NOMO-1 treated with DMSO at 0.1 percent for 48 hours (cell line): ENCODE measurements around the gene PCDHGA5.
A peak's percentile ranks its signal among the peaks of the same experiment; 100 is the strongest.
"Not testable (repeated sequence)": the region's sequence is repeated elsewhere in the genome, so short reads cannot be mapped to it uniquely, and the experiment has no call there.

Experiments used
- DNase-seq: peaks from one replicate; lab custom pipeline; 2025; ENCODE audit not compliant: unreplicated experiment; lab: John Stamatoyannopoulos, UW

PCDHGA5 gene

GRCh38 chr5:141412854-141413539 lies 49.0 kb downstream of the PCDHGA5 start, which contains the start of gene PCDHGA10:
Gene PCDHGA10, plus strand, starts transcription at chr5:141412987. Its CDS starts 189 bp downstream, at chr5:141413176.
- DNase-seq: peak; percentile 63

GRCh38 chr5:141413540-141414069 lies 49.6 kb downstream of the PCDHGA5 start:
- DNase-seq: no peak

GRCh38 chr5:141414548-141415274 lies 50.7 kb downstream of the PCDHGA5 start:
- DNase-seq: not testable (repeated sequence)

- DNase-seq: not testable (repeated sequence)
Measured at GRCh38 chr5:141415275-141415618, 51.3 kb downstream of the PCDHGA5 start.
